Activated T-helper 1 cell treated with anti-CD3 and anti-CD28 coated beads, Interleukin-2, amount 50 U/mL, for 16 hours (primary cell): ENCODE measurements around the gene PKP3.
"Not testable (repeated sequence)": the region's sequence is repeated elsewhere in the genome, so short reads cannot be mapped to it uniquely, and the experiment has no call there.

ENCODE experiments used
- DNase-seq, 2 donors: peaks; one replicate each; pipeline ENCODE4 v3.0.0-alpha.2; 2020; ENCODE audit warnings: low read depth in 1 of 2, low spot score in 1 of 2

PKP3 gene

DNA sequence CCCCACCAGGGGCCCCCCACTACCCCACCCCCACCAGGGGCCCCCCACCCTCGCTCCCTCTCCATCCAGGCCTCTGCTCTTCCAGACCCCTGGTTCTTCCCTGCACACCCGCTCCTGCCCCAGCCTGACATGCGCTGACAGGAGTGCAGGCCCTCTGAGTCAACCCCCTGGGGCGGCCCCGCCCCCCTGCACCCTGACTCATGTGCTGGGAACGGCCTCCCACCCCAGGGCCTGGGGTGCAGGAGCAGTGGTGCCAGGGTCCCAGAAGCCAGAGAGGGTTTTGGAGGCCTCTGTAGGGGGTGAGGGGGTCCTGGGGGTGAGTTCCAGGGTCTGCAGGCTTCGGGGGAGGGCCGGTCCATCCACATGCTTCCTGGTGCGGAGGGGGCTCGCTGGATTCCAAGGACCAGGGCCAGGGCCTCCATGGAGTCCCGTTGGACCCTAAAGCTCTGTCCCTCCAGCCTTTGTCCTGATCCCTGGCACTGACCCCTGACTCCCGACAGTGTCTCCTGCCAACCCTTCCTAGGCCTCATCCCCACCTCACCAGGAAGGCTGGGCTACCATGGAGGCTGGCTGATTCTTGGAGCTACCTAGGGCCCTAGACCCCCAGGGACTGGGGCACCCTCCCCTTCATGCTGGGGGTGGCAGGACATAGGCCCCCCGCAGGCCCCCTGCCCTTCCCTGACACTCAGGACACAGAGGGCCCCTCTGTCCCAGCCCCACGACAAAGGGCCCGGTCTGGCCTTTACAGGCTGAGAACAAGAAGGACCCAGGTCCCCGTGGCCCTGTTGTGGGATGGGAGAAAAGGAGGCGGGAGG, 583 bp upstream of the PKP3 start:
- DNase-seq: no peak

DNA sequence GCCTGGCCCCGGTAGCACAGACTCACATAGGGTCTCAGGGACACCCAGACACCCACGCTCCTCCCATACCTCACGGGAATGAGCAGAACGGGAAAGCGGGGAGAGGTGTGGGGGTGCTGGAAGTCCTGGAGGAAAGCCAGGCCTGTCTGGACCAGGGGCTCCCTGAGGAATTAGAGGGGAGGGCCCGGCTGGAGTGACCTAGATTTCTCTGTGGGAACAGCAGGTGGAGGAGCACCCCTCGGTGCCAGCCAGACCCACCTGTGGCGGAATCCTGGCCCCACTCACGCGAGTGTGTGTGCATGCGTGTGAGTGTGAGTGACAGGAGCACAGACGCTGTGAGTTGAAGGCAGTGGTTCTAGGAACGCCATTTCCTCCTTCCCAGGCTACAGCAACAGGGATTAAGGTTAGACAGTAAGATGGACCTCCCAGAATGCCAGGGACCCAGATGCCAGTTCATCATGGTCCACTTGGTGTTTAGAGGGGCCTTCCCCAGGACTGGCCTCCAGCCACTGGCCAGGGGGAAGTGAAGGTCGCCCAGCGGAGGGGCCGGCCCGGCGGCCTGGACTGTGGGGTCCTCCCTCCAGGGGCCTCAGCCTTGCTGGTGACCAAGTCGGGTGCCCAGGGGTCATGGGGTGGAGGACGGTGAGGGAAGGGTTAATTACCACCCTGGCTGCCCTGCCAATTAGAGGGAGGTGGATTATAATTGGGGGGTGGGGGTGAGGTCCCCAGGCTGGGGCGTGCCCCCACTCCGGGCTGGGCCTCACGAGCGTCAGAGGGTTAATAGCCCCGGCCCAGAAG, 1.0 kb downstream of the PKP3 start:
- DNase-seq: no peak

DNA sequence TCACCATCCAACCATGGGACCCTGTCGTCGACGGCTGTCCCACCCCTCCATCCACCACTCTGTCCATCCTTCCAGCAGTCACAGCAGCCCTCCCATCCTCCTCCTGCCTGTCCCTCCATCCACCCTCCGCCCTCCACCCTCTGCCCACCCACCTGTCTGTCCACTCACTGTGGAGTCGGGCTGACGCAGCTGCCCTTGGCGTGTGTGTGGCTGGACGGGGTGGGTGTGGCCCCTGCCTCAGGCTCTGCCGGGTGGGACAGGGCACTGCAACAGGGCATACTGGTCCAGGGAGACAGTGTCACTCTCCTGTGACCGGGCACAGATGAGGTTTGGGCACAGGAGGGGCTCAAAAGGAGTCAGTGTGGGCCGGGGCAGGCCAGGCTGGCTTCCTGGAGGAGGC, 1.9 kb downstream of the PKP3 start:
- no peak for DNase-seq

DNA sequence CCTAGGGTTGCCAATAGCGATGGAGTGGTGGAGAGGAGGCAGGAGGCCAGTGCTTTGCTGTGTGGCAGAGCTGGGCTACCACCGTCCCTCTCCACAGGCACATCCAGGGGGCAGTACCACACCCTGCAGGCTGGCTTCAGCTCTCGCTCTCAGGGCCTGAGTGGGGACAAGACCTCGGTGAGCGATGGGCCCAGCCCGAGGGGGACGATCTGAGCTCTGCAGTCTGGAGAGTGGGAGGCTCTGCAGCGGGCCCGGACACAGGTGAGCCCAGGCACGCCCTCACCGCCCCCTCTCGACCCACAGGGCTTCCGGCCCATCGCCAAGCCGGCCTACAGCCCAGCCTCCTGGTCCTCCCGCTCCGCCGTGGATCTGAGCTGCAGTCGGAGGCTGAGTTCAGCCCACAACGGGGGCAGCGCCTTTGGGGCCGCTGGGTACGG, 2.5 kb downstream of the PKP3 start:
- DNase-seq: no peak

DNA sequence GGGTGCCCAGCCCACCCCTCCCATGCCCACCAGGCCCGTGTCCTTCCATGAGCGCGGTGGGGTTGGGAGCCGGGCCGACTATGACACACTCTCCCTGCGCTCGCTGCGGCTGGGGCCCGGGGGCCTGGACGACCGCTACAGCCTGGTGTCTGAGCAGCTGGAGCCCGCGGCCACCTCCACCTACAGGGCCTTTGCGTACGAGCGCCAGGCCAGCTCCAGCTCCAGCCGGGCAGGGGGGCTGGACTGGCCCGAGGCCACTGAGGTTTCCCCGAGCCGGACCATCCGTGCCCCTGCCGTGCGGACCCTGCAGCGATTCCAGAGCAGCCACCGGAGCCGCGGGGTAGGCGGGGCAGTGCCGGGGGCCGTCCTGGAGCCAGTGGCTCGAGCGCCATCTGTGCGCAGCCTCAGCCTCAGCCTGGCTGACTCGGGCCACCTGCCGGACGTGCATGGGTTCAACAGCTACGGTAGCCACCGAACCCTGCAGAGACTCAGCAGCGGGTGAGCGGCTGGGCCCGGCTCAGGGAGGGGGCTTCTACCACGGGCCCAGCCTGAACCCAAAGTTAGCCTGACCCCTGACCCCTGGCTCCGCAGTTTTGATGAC, 3.0 kb downstream of the PKP3 start:
- DNase-seq: no peak

DNA sequence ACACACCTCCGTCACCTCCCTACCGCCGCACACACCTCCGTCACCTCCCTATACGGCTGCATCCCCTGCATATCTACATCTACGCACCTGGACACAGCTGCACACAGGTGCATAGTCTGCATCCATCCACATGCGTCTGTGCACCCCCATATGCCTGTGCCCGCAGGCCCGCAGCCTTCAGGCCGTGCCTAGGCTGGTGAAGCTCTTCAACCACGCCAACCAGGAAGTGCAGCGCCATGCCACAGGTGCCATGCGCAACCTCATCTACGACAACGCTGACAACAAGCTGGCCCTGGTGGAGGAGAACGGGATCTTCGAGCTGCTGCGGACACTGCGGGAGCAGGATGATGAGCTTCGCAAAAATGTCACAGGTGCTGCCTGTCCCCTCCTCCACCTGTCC, 4.8 kb downstream of the PKP3 start:
- DNase-seq: no peak

DNA sequence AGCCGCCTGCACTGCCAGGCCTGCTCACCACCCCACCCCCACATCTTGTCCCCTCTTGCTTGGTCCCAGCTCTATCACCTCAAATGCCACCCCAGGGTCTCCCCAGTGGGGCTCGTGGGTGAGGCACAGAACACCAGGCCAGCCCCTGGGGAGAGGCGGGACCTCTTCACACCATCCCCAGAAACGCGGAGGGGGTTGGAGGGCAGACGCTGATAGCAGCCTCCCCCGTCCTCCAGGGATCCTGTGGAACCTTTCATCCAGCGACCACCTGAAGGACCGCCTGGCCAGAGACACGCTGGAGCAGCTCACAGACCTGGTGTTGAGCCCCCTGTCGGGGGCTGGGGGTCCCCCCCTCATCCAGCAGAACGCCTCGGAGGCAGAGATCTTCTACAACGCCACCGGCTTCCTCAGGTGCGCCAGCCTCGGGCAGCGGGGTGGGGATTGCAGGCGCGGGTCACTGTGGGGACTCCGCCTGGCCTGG, 5.8 kb downstream of the PKP3 start:
- no peak for DNase-seq

DNA sequence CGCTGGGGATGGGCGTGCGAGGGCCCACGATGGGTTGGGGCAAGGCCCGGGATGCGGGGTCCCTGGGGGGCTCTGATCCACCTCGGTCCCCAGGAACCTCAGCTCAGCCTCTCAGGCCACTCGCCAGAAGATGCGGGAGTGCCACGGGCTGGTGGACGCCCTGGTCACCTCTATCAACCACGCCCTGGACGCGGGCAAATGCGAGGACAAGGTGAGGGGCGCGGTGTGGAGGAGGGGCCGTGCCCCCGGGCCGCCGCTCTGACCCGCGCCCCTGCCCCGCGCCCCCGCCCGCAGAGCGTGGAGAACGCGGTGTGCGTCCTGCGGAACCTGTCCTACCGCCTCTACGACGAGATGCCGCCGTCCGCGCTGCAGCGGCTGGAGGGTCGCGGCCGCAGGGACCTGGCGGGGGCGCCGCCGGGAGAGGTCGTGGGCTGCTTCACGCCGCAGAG, 6.3 kb downstream of the PKP3 start:
- DNase-seq: no peak

DNA sequence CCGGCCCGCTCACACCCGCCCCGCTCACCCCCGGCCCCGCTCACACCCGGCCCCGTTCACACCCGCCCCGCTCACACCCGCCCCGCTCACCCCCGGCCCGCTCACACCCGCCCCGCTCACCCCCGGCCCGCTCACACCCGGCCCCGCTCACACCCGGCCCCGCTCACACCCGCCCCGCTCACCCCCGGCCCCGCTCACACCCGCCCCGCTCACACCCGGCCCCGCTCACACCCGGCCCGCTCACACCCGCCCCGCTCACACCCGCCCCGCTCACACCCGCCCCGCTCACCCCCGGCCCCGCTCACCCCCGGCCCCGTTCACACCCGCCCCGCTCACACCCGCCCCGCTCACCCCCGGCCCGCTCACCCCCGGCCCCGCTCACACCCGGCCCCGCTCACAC, 7.2 kb downstream of the PKP3 start:
- DNase-seq: not testable (repeated sequence)

DNA sequence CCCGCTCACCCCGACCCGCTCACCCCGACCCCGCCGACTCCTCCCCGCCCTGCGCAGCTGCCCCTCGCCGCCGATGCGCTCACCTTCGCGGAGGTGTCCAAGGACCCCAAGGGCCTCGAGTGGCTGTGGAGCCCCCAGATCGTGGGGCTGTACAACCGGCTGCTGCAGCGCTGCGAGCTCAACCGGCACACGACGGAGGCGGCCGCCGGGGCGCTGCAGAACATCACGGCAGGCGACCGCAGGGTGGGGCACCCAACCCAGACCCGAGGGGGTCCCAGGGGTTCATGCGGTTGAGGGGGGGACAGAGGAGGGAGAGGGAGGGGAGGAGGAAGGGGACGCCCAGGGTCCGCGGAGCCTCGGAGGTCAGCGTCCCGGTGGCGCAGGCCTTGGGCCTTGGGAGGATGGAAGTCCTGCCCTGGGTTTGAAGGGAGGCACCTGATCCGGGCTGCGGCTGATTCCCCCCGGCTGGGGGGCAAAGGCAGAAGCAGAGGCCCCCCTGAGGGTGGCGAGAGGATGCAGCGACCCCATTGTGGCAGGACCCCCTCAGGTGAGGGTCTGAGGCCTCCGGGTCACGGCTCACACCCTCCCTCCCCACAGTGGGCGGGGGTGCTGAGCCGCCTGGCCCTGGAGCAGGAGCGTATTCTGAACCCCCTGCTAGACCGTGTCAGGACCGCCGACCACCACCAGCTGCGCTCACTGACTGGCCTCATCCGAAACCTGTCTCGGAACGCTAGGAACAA, 9.2 kb downstream of the PKP3 start:
- DNase-seq: no peak

DNA sequence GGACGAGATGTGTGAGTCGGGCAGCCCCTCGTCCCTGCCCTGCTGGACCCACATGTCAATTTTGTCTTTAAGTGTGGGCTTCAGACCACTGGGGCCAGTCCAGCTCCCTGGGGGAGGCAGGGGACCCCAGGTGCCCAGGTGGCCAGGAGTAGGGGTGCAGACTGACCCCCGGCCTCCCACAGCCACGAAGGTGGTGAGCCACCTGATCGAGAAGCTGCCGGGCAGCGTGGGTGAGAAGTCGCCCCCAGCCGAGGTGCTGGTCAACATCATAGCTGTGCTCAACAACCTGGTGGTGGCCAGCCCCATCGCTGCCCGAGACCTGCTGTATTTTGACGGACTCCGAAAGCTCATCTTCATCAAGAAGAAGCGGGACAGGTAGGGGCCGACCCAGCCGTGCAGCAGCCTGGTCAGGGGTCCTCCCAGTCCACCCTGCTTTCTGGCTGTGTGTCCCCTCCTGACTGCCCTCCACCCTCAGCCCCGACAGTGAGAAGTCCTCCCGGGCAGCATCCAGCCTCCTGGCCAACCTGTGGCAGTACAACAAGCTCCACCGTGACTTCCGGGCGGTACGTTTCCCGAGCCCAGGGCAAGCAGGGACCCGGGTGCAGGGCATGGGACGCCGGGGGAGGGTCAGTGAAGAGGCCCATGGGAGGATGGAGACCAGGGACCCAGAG, 9.9 kb downstream of the PKP3 start:
- no peak for DNase-seq

DNA sequence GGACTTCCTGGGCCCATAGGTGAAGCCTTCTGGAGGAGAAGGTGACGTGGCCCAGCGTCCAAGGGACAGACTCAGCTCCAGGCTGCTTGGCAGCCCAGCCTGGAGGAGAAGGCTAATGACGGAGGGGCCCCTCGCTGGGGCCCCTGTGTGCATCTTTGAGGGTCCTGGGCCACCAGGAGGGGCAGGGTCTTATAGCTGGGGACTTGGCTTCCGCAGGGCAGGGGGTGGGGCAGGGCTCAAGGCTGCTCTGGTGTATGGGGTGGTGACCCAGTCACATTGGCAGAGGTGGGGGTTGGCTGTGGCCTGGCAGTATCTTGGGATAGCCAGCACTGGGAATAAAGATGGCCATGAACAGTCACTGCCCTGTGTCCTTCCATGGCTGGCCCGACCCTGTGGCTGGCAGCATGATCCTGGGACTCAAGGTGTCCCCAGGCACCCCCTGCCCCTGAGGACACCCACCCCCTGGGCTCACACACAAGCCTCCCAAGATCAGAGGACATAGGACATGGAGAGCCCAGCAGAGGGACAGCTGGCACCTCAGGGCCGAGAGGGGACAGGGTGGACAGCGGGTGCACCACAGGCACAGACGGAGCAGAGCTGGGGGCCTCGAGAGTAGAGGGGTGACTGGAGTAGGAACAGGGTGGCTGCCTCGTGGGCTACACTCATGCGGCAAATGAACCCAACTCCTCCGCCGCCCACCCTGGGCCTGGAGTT, 10.7 kb downstream of the PKP3 start:
- DNase-seq: no peak

DNA sequence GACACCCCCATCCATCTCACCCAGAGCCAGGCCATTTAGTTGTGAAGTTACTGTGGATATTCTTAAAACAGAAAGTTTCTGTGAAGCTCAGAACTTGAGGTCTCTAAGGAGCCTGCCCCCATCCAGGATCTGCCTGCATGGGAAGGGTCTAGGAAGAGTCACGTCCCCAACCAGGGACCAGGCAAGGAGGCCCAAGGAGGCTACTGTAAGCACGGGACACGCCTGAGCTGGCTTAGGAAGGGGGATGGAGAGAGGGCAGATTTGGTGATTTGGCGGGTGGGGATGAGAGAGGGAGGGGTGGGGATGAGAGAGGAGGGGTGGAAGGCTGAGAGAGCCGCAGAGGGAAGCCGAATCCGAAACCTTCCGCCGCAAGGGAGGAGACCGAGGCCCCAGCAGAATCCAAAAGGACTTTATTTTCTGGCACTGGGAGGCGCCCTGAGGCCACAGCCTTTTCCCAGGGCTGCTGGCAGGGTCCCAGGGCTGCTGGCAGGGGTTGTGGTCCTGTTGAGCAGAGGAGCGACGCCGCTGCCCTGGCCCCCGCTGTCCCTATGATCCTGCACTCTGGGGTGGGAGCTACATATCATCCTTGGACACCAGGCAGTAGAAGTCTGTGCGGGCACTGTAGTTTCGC, 11.4 kb downstream of the PKP3 start:
- no peak for DNase-seq

DNA sequence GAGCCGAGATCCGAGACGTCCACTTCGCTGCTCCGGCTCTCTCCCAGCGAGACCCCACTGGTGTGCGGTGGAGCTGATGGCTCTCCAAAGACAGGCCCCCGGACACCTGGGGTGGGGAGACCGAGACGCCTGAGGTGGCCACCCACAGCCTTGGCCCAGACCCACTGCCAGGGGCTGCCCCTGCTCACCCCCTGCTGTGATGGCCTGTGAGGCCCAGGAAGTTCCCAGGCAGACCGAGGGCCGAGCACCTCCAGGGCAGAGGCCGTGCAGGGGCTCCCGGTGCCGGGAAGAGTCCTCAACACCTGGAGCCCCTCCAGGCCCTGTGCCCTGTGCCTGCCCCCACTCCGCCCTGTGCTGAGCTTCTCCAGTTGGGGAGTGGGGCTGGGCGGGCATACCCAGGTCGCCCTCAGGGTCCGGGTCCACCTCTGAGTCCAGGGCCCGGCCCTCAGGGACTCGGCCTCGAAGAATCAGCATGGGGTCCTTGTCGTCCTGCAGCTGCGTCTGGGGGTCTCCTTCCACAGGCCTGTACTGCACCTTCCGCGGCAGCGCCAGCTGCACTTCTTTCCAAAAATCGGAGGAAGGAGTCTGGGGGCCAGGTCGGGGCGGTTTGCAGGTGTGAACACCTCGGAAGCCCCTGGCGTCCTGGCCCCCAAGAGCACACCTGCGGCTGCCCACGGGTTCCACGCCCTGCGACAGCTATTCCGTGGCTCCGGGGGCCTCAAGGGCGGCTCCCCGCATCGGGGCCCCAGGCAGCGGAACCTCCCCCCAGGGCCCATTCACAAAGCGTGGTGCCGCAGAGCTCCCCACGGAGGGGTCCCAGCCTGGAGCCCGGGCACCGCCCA, 12.2 kb downstream of the PKP3 start:
- no peak for DNase-seq

DNA sequence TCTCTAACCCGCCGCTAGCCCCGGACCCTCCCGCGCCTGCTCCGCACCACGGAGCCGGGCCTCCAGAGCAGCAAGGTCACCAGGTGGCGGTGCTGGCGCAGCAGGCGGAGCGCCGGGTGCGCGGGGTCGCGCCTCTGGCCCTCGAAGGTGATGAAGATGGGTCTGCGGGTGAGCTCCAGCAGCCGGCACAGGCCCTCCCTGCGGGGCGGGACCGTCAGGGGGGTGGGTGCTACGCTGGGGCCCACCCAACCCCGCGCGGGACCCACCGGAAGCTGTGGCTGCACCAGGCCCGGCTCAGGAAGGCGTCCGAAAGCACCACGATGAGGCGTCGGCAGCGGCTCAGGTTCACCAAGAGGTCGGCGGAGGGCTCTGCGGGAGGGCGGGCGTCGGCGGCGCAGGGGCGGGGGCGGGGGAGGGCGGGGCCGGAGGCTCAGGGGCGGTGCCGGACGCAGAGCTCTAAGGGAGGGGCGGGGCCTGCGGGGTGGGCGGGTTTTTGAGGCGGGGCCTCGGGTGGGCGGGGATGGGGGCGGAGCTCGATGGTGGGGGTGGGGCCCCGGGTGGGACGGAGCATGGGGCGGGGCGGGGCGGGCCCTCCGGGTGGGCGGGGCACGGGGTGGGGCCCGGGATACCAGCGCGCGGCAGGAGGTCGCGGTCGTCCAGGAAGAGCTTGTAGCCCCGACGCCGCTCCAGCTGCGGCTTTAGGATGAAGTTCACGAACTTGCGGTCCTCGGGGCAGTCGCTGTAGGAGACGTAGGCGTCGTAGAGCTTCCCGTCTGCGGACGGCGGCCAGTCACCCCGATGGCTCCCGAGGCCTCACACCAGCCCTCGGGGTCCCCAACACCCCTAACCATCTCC, 13.0 kb downstream of the PKP3 start:
- peak; percentile 84 for DNase-seq

DNA sequence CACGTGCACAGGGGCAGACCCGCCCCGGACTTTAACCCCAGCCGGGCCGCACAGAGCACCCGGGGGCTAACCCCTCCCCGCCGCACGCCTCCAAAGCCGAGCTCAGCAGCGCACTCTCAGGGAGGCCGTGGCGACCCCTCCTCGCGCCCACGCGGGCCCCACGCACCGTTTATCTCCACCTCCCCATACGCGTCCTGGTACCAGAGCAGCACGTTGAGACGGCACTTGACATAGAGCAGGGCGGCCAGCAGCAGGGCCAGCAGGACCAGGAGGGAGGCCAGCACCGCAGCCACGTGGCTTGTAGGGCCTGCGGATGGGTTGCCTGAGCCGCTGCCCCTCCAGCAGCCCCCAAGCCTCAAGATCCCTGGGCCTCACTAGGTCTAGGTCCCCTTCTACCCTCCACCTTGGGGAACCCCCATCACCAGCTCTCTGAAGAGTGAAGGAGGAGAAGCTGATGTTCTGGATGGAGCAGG, 13.7 kb downstream of the PKP3 start:
- no peak for DNase-seq

DNA sequence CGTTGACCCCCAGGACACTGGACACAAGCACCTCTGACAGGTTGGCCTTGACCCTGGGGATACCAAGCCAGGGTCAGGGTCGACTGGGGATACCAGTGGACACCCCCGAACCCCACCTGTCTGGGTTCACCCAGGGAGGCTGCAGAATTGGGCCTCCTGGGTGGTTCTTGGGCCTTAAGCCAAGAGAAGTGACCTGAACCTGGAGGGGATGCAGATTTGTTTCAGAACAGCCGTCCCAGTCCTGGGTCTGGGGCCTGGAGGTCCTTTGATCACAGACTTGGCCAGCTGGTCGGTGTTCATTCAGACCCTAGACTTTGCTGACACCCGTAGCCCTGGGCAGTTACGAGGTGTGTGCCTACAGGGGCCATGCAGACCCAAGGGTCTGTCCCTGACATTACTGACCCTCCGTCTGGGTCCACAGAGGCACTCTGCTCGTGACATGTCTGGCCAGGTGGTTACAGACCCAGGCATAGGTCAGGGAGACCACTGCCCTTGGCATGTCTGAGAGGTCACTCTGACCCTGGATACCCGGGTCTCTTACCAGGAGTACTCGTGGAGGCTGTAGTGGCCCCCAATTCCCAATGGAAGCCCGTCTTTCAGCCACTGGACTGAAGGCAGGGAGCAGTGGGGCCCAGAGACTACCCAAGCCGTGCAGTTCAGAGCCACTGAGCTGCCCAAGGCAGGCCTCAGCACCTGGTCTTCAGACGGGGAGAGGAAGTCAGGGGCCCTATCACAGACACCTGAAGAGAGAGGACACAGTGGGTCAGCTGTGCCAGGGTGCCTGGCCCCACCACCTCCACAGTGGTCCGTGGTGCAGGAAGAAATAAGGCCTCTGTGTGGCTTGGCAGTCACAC, 14.4 kb downstream of the PKP3 start:
- no peak for DNase-seq
